ENCODE measurements around the gene CCDC57.

Gene CCDC57

GRCh38 chr17:82085931-82086764 lies 126.5 kb downstream of the CCDC57 start:
- TF ChIP-seq, protein P1, sequence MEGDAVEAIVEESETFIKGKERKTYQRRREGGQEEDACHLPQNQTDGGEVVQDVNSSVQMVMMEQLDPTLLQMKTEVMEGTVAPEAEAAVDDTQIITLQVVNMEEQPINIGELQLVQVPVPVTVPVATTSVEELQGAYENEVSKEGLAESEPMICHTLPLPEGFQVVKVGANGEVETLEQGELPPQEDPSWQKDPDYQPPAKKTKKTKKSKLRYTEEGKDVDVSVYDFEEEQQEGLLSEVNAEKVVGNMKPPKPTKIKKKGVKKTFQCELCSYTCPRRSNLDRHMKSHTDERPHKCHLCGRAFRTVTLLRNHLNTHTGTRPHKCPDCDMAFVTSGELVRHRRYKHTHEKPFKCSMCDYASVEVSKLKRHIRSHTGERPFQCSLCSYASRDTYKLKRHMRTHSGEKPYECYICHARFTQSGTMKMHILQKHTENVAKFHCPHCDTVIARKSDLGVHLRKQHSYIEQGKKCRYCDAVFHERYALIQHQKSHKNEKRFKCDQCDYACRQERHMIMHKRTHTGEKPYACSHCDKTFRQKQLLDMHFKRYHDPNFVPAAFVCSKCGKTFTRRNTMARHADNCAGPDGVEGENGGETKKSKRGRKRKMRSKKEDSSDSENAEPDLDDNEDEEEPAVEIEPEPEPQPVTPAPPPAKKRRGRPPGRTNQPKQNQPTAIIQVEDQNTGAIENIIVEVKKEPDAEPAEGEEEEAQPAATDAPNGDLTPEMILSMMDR (IDR thresholded peaks at IDR 0.05; ENCODE audit: low read depth, low read length) = no peak
- DNase-seq (ENCODE audit: extremely low read depth, low read depth) = no peak

- TF ChIP-seq, protein P1 (IDR thresholded peaks at IDR 0.05; ENCODE audit: low read depth, low read length) = no peak
- no peak for DNase-seq (ENCODE audit: extremely low read depth, low read depth)
Measured at GRCh38 chr17:82085031-82085861, 127.4 kb downstream of the CCDC57 start.

GRCh38 chr17:82084373-82085030 lies 128.1 kb downstream of the CCDC57 start:
- no peak for DNase-seq (ENCODE audit: extremely low read depth, low read depth)
- TF ChIP-seq, protein P1 (IDR thresholded peaks at IDR 0.05; ENCODE audit: low read depth, low read length) = no peak

GRCh38 chr17:82083533-82084359 lies 128.9 kb downstream of the CCDC57 start:
- no peak for DNase-seq (ENCODE audit: extremely low read depth, low read depth)
- TF ChIP-seq, protein P1 (IDR thresholded peaks at IDR 0.05; ENCODE audit: low read depth, low read length) = no peak

DNA sequence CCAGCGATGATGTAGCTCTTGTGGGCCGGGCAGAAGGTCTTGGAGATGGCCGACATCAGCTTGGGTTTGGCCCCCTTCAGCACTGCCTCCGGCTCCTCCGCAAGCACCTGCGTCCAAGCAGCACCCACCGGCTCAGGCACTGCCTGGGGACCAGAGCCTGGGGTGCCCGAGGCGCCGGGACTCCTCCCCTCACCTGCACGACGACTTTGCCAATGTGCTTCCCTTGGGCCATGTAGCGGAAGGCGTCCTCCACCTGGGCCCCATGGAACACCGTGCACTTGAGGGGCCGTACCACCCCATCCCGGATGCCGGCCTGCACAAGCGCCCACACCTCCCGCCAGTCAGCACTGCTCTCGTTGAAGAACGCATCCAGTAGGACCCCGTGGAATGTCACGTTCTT lies 129.6 kb downstream of the CCDC57 start:
- no peak for DNase-seq (ENCODE audit: extremely low read depth, low read depth)
- TF ChIP-seq, protein P1 (IDR thresholded peaks at IDR 0.05; ENCODE audit: low read depth, low read length) = no peak

- TF ChIP-seq, protein P1 (IDR thresholded peaks at IDR 0.05; ENCODE audit: low read depth, low read length) = no peak
- DNase-seq (ENCODE audit: extremely low read depth, low read depth) = no peak
Measured at GRCh38 chr17:82082456-82082855, 130.2 kb downstream of the CCDC57 start.
